CD4-positive, alpha-beta T cell treated with Interleukin-6 at 100 ng/mL for 8 hours (primary cell): Measurements from ENCODE around the gene SAMD10.
"Not testable (repeated sequence)": the region's sequence is repeated elsewhere in the genome, so short reads cannot be mapped to it uniquely, and the experiment has no call there.

Source experiments
- DNase-seq: peaks from one replicate; pipeline ENCODE4 v3.0.0-alpha.2; 2020; ENCODE audit warnings: mixed read lengths, low spot score

Gene SAMD10

GRCh38 chr20:63979557-63980316 is at the start of gene SAMD10:
Gene SAMD10 (minus strand): TSS chr20:63979642. CDS start chr20:63979467, 175 bp downstream.
- peak; percentile 67 for DNase-seq

GRCh38 chr20:64027981-64028685 is 48.7 kb upstream of the SAMD10 start:
- DNase-seq = no peak

- no peak for DNase-seq
These were observed 46.5 kb upstream of the SAMD10 start for GRCh38 chr20:64025826-64026412.

- no peak for DNase-seq
These were observed 45.8 kb upstream of the SAMD10 start for GRCh38 chr20:64025101-64025825.

GRCh38 chr20:64024141-64024990 is 44.9 kb upstream of the SAMD10 start:
- no peak for DNase-seq

GRCh38 chr20:64023361-64024140 is 44.1 kb upstream of the SAMD10 start:
- DNase-seq = no peak

GRCh38 chr20:64022671-64023360 is 43.4 kb upstream of the SAMD10 start:
- no peak for DNase-seq

- DNase-seq = no peak
These were observed 41.9 kb upstream of the SAMD10 start for GRCh38 chr20:64021124-64021975.

GRCh38 chr20:64015635-64016034 is 36.2 kb upstream of the SAMD10 start:
- no peak for DNase-seq

- DNase-seq = not testable (repeated sequence)
These were observed 33.1 kb upstream of the SAMD10 start for GRCh38 chr20:64012385-64013154.

GRCh38 chr20:64011366-64011779 is 31.9 kb upstream of the SAMD10 start:
- DNase-seq = no peak

- DNase-seq = no peak
These were observed 31.3 kb upstream of the SAMD10 start for GRCh38 chr20:64010711-64011237.

GRCh38 chr20:64009811-64010387 is 30.5 kb upstream of the SAMD10 start:
- no peak for DNase-seq

- DNase-seq = no peak
These were observed 27.5 kb upstream of the SAMD10 start for GRCh38 chr20:64006902-64007301.

- DNase-seq = no peak
These were observed 27.0 kb upstream of the SAMD10 start for GRCh38 chr20:64006490-64006889.

GRCh38 chr20:64005394-64005793 is 26.0 kb upstream of the SAMD10 start:
- DNase-seq = no peak

- no peak for DNase-seq
These were observed 24.7 kb upstream of the SAMD10 start for GRCh38 chr20:64003960-64004725.
